ENCODE results near the gene DHTKD1.

DNA sequence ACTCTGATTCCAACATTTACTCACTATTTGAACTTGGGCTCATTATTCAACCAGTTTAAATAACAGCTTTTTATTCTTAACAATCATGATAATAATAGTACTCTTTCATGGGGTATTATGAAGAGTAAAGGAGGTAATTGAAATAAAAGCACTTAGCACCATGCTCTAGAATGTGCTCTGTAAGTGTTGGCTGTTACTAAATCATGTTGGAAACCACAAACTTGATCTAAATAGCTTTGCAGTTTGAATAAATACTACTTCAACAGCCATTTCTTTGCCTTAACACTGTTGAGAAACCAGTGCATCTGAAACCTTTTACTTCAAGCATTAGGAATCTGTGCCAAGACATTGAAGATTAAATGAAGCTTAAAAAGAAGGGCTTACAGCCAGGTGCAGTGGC, 18.2 kb upstream of the DHTKD1 start:
- no peak for TF ChIP-seq EZH2 (IDR thresholded peaks at IDR 0.05; ENCODE audit: borderline replicate concordance, low read length)
- TF ChIP-seq, protein P1, sequence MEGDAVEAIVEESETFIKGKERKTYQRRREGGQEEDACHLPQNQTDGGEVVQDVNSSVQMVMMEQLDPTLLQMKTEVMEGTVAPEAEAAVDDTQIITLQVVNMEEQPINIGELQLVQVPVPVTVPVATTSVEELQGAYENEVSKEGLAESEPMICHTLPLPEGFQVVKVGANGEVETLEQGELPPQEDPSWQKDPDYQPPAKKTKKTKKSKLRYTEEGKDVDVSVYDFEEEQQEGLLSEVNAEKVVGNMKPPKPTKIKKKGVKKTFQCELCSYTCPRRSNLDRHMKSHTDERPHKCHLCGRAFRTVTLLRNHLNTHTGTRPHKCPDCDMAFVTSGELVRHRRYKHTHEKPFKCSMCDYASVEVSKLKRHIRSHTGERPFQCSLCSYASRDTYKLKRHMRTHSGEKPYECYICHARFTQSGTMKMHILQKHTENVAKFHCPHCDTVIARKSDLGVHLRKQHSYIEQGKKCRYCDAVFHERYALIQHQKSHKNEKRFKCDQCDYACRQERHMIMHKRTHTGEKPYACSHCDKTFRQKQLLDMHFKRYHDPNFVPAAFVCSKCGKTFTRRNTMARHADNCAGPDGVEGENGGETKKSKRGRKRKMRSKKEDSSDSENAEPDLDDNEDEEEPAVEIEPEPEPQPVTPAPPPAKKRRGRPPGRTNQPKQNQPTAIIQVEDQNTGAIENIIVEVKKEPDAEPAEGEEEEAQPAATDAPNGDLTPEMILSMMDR (conservative IDR thresholded peaks at IDR 0.05 in 1 of 2, IDR thresholded peaks at IDR 0.05 in 1 of 2; ENCODE audit: extremely low read depth in 1 of 2, insufficient read depth in 1 of 2, low read depth in 1 of 2, low read length in 2 of 2) = no peak

Data from mammary epithelial cell (primary cell).